ENCODE measurements around the gene PRPH2. TPM values are rescaled to one million over a fixed set of nuclear protein-coding genes. Genes with fewer than 3 reads are reported as not detected.

PRPH2 gene, protein sequence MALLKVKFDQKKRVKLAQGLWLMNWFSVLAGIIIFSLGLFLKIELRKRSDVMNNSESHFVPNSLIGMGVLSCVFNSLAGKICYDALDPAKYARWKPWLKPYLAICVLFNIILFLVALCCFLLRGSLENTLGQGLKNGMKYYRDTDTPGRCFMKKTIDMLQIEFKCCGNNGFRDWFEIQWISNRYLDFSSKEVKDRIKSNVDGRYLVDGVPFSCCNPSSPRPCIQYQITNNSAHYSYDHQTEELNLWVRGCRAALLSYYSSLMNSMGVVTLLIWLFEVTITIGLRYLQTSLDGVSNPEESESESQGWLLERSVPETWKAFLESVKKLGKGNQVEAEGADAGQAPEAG
- polyA plus RNA-seq (2011; rRNA removed) (not detected in 2 replicates), polyA plus RNA-seq (2017; fragmentation: RNase III; extraction: RNeasy Plus Mini Kit Qiagen cat#74134 plus additional on column Dnase treatment) (not detected in 3 replicates), polyA minus RNA-seq (2011; rRNA and poly(A)+ RNA removed) (not detected in 2 replicates)
- not detected in 2 replicates for polyA plus RNA-seq (2012; cell fraction: cytosol; rRNA removed)
- polyA plus RNA-seq (2012; cell fraction: nucleus; rRNA removed): not detected in 2 replicates

DNA sequence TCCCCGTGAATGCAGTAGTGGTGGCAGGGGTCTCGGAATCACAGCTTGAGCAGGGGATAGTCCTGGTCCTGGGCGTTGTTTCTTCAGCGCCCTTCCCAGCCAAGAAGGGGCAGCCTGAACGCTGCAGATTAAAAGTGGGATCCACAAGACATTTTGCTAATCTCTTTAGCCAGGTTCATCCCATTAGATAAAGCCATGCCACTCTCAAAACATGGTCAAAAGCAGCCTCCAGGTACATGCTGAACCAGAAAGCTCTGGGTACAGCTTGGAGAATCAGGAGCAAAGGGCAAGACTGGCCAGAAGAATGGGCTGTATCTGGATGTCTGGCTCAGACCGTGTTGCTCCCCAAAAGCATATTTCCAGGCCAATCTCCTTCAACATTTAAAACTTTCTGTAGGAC, at the start of gene PRPH2:
PRPH2 (minus strand) TSS at position 101 of the 400 bp plus-strand sequence. CDS start 263 bp downstream, outside the sequence.
- H3K27ac ChIP-seq: no peak within 1 kb of the TSS
- TF ChIP-seq RFX5 (IDR thresholded peaks at IDR 0.05) (no peak), PHF8 (IDR thresholded peaks at IDR 0.05; ENCODE audit: borderline replicate concordance, low read depth) (no peak), TFCP2L1 (CRISPR knock-in tag; IDR thresholded peaks at IDR 0.05) (no peak), ZFP36 (IDR thresholded peaks at IDR 0.05; ENCODE audit: borderline replicate concordance, partially characterized antibody) (no peak), EHF (CRISPR knock-in tag; IDR thresholded peaks at IDR 0.05) (no peak), NFE2L2 (conservative IDR thresholded peaks at IDR 0.05; ENCODE audit: low read length) (no peak), CHD4 (IDR thresholded peaks at IDR 0.05; ENCODE audit: borderline replicate concordance) (no peak)
- TF ChIP-seq, protein P1, sequence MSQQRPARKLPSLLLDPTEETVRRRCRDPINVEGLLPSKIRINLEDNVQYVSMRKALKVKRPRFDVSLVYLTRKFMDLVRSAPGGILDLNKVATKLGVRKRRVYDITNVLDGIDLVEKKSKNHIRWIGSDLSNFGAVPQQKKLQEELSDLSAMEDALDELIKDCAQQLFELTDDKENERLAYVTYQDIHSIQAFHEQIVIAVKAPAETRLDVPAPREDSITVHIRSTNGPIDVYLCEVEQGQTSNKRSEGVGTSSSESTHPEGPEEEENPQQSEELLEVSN (IDR thresholded peaks at IDR 0.05; ENCODE audit: borderline replicate concordance, low read depth): no peak
- TF ChIP-seq, protein P2, sequence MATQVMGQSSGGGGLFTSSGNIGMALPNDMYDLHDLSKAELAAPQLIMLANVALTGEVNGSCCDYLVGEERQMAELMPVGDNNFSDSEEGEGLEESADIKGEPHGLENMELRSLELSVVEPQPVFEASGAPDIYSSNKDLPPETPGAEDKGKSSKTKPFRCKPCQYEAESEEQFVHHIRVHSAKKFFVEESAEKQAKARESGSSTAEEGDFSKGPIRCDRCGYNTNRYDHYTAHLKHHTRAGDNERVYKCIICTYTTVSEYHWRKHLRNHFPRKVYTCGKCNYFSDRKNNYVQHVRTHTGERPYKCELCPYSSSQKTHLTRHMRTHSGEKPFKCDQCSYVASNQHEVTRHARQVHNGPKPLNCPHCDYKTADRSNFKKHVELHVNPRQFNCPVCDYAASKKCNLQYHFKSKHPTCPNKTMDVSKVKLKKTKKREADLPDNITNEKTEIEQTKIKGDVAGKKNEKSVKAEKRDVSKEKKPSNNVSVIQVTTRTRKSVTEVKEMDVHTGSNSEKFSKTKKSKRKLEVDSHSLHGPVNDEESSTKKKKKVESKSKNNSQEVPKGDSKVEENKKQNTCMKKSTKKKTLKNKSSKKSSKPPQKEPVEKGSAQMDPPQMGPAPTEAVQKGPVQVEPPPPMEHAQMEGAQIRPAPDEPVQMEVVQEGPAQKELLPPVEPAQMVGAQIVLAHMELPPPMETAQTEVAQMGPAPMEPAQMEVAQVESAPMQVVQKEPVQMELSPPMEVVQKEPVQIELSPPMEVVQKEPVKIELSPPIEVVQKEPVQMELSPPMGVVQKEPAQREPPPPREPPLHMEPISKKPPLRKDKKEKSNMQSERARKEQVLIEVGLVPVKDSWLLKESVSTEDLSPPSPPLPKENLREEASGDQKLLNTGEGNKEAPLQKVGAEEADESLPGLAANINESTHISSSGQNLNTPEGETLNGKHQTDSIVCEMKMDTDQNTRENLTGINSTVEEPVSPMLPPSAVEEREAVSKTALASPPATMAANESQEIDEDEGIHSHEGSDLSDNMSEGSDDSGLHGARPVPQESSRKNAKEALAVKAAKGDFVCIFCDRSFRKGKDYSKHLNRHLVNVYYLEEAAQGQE (IDR thresholded peaks at IDR 0.05): no peak
- TF ChIP-seq, protein P3, sequence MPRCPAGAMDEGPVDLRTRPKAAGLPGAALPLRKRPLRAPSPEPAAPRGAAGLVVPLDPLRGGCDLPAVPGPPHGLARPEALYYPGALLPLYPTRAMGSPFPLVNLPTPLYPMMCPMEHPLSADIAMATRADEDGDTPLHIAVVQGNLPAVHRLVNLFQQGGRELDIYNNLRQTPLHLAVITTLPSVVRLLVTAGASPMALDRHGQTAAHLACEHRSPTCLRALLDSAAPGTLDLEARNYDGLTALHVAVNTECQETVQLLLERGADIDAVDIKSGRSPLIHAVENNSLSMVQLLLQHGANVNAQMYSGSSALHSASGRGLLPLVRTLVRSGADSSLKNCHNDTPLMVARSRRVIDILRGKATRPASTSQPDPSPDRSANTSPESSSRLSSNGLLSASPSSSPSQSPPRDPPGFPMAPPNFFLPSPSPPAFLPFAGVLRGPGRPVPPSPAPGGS (IDR thresholded peaks at IDR 0.05): no peak

DNA sequence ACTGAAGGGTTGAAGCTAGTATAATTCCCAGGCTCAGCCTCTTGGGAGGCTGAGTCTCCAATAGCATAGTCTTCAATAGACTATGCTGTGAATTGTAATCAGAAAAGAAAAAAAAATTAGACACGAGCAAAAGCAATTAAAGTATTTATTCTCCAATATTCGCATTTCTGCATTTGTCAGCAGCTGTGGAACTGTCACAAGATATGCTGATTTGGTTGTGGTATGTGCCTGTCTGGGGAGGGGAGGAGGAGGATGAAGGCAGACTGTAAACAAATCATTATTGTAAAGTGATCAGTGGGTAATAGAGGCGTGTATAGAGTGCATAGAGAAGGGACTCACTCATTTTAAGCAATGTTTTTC, 49.3 kb upstream of the PRPH2 start:
- Histone ChIP-seq H3K4me2 (no peak overlapping the region), H3K4me1 (peaks cover 3% of the 10 kb centered on the region; the same call in 2 of the 3 replicates), H3K4me3 (no peak overlapping the region), H3K9me3 (no peaks in the 10 kb centered on the region), H3K27ac (no peak overlapping the region)
- FAIRE-seq (no peak), DNase-seq (ENCODE audit: low read depth in 1 of 2, low spot score in 1 of 2) (no peak), ATAC-seq (no peak)
- CTCF ChIA-PET: interaction anchor here (1.5 kb wide), 1 partner anchor 13 kb away, joined by 3 read pairs; no protein-coding TSS in a partner anchor
- POLR2A ChIA-PET: interaction anchor here (2.2 kb wide), 1 partner anchor 11 kb away, joined by 11 read pairs; the partner anchor contains the start of gene BICRAL
- 71% methylated on average over 3 of the region's 3 CpGs for WGBS (ENCODE audit: missing lambda C conversion rate)
- TF ChIP-seq HOXB5 (CRISPR knock-in tag; IDR thresholded peaks at IDR 0.05) (no peak), RNF2 (IDR thresholded peaks at IDR 0.05; ENCODE audit: borderline replicate concordance, low read depth) (no peak)

More for the DNA sequence above, at the start of gene PRPH2:
- DNase-seq (ENCODE audit: low read depth in 1 of 2, low spot score in 1 of 2) (no peak), FAIRE-seq (no peak), ATAC-seq (no peak)
- Histone ChIP-seq H3K9me3 (no peaks in the 10 kb centered on the region), H3K4me1 (peaks cover 13% of the 10 kb centered on the region; the same call in 2 of the 3 replicates), H3K4me3 (no peak within 1 kb of the TSS), H3K4me2 (no peak within 1 kb of the TSS)
- ChIA-PET CTCF (interaction anchor here (1.0 kb wide), 1 partner anchor 154 kb away, joined by 3 read pairs; no protein-coding TSS in a partner anchor), POLR2A (no interaction called here)
- 80% methylated on average over 5 of the region's 6 CpGs for WGBS (ENCODE audit: missing lambda C conversion rate)

DNA sequence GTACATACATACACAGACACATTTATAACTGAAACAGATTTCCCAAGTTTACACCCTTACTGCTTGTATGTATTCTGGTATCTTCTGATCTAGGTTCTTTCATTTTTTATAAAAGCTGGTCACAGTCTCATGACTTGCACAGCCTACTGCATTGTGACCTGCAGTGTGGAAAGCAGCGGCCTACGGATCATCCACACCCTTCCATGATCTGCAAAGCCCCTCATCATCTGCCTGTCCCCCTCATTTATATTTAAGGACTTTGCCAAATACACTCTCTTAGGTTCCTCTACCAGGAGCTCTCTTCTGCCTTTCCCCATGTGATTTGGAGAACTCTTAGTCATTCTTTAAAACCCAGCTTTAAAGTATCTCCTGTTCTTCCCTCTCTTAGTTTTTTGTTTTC, 47.4 kb upstream of the PRPH2 start:
- Histone ChIP-seq H3K27ac (no peak overlapping the region), H3K9me3 (no peaks in the 10 kb centered on the region), H3K4me1 (peaks cover 18% of the 10 kb centered on the region), H3K4me2 (no peak overlapping the region), H3K4me3 (no peak overlapping the region)
- ChIA-PET POLR2A (interaction anchor here (3.5 kb wide), 1 partner anchor 12 kb away, joined by 38 read pairs; the partner anchor contains the start of gene BICRAL), CTCF (no interaction called here)
- WGBS (ENCODE audit: missing lambda C conversion rate): 91% methylated on average over 2 of the region's 2 CpGs
- no peak for FAIRE-seq
- no peak for DNase-seq (ENCODE audit: low read depth in 1 of 2, low spot score in 1 of 2)
- TF ChIP-seq GATA3 (IDR thresholded peaks at IDR 0.05; ENCODE audit: borderline replicate concordance) (no peak), PHF8 (IDR thresholded peaks at IDR 0.05; ENCODE audit: borderline replicate concordance, low read depth) (no peak), BHLHE40 (IDR thresholded peaks at IDR 0.05; ENCODE audit: low read depth, low read length) (no peak), CBX8 (IDR thresholded peaks at IDR 0.05) (no peak), NR3C1 (IDR thresholded peaks at IDR 0.05) (no peak)
- no peak for ATAC-seq

Measured in A549 (cell line).